HepG2 (cell line): ENCODE results near the gene CHMP1B. TPM values are rescaled to one million over a fixed set of nuclear protein-coding genes. Genes with fewer than 3 reads are reported as not detected.
A peak's percentile ranks its signal among the peaks of the same experiment; 100 is the strongest.

Experiments
- ATAC-seq: fragments of 200-7000 bp; cut with Tn5 transposase; 3 replicates; pipeline ENCODE4 v1.9.1; 2020; ENCODE audit warnings: mild to moderate bottlenecking, moderate library complexity
- BruUV-seq: library from RNA; stranded (reverse); fragments of 400-500 nt; replicated peaks from 2 replicates; lab custom pipeline; 2021; lab: Mats Ljungman, UMichigan
- CTCF ChIA-PET: fragments of 300-600 bp; formaldehyde crosslinking; extraction: SDS; loops from one replicate; lab custom pipeline; 2021; ENCODE audit warnings: low total read pairs, inconsistent platforms, low intra/inter-chr PET ratio; lab: Yijun Ruan, JAX
- POLR2A ChIA-PET: fragments of 350-600 bp; sonication (Branson Sonifier 250); formaldehyde crosslinking; loops from one replicate; lab custom pipeline; 2020; ENCODE audit warnings: antibody characterized with exemption, inconsistent platforms; lab: Yijun Ruan, JAX
- DNase-seq: peaks from one replicate; pipeline ENCODE4 v3.0.0-alpha.2; 2015; ENCODE audit warnings: low spot score
- FAIRE-seq: peaks from 3 replicates; lab custom pipeline; 2011; peaks lifted over from hg19 to GRCh38; lab: Jason Lieb, UNC
- H2AFZ ChIP-seq: one replicate; pipeline ENCODE4 v1.6.1; 2011; ENCODE audit warnings: low read length, inconsistent platforms
- H3K27ac ChIP-seq: fragments of 300-600 bp; 3 replicates; pipeline ENCODE4 v1.8.0; 2011; ENCODE audit warnings: mixed run types, mild to moderate bottlenecking, mixed read lengths, low read length, inconsistent platforms; ENCODE audit not compliant: insufficient read depth; ENCODE audit errors: extremely low read length
- H3K27me3 ChIP-seq, 2 experiments: fragments of 200-600 bp in 1 of 2; 2 replicates in 1 of 2; 3 replicates in 1 of 2; pipeline versions ENCODE4 v1.6.0 to v1.8.0; 2011; ENCODE audit warnings: low read length in 2 of 2, mild to moderate bottlenecking in 2 of 2, moderate library complexity in 2 of 2, inconsistent platforms in 1 of 2; ENCODE audit not compliant: insufficient read depth in 2 of 2, control insufficient read depth in 1 of 2
- H3K36me3 ChIP-seq, 2 experiments: fragments of 200-600 bp in 1 of 2; replicated peaks in 1 of 2; 2 replicates in 1 of 2; 3 replicates in 1 of 2; pipeline versions ENCODE4 v1.5.1 to v1.8.0; 2011; ENCODE audit warnings: low read length in 2 of 2, inconsistent platforms in 1 of 2; ENCODE audit not compliant: insufficient read depth in 2 of 2, control insufficient read depth in 1 of 2
- H3K4me1 ChIP-seq: 2 replicates; pipeline ENCODE4 v1.5.1; 2012; ENCODE audit warnings: low read length, inconsistent platforms; ENCODE audit not compliant: insufficient read depth
- H3K4me2 ChIP-seq: 2 replicates; pipeline ENCODE4 v1.6.0; 2011; ENCODE audit warnings: low read depth, low read length, inconsistent platforms
- H3K4me3 ChIP-seq, 3 experiments: fragments of 200-600 bp in 1 of 3; sonication (generic), shearing (Covaris generic) in 1 of 3; replicated peaks in 1 of 3; 2 replicates each; pipeline ENCODE4 v1.5.1; 2011 to 2016; ENCODE audit warnings: low read length in 3 of 3, inconsistent platforms in 2 of 3, low read depth in 2 of 3, mild to moderate bottlenecking in 2 of 3, control low read depth in 1 of 3, mixed read lengths in 1 of 3; ENCODE audit not compliant: insufficient read depth in 1 of 3
- H3K79me2 ChIP-seq: one replicate; pipeline ENCODE4 v1.6.1; 2011; ENCODE audit warnings: low read length, inconsistent platforms; ENCODE audit not compliant: insufficient read depth
- H3K9ac ChIP-seq: 2 replicates; pipeline ENCODE4 v1.6.0; 2011; ENCODE audit warnings: mild to moderate bottlenecking, low read depth, low read length, inconsistent platforms; ENCODE audit not compliant: insufficient read depth
- H3K9me3 ChIP-seq: 2 replicates; pipeline ENCODE4 v1.5.1; 2012; ENCODE audit warnings: mild to moderate bottlenecking, low read length
- H4K20me1 ChIP-seq: 2 replicates; pipeline ENCODE4 v1.6.0; 2011; ENCODE audit warnings: inconsistent platforms, mild to moderate bottlenecking, low read length, moderate library complexity; ENCODE audit not compliant: insufficient read depth
- E2F1 ChIP-seq: sonication (generic); formaldehyde crosslinking; IDR thresholded peaks from 2 replicates; pipeline ENCODE4 v1.5.0; 2020; ENCODE audit warnings: missing genetic modification reagents
- EP300 ChIP-seq, 3 experiments: sonication (generic) in 1 of 3; formaldehyde crosslinking in 1 of 3; IDR thresholded peaks; 2 replicates each; pipeline versions ENCODE4 v1.5.1 to v1.6.1; 2011 to 2020; ENCODE audit warnings: low read depth in 2 of 3, low read length in 2 of 3, borderline replicate concordance in 1 of 3, improper control_type of control experiment in 1 of 3, mild to moderate bottlenecking in 1 of 3, missing genetic modification reagents in 1 of 3, moderate library complexity in 1 of 3
- JUN ChIP-seq: sonication (generic); formaldehyde crosslinking; IDR thresholded peaks from 2 replicates; pipeline ENCODE4 v1.4.0; 2020; ENCODE audit warnings: mild to moderate bottlenecking, missing genetic modification reagents
- KDM2A ChIP-seq: sonication (generic); formaldehyde crosslinking; IDR thresholded peaks from 2 replicates; pipeline ENCODE4 v1.4.0; 2020; ENCODE audit warnings: low read depth, missing genetic modification reagents, borderline replicate concordance
- NFKBIZ ChIP-seq: IDR thresholded peaks from 2 replicates; pipeline ENCODE4 v1.6.1; 2018; ENCODE audit warnings: missing genetic modification reagents, missing compliant biosample characterization
- NR0B2 ChIP-seq: sonication (generic); formaldehyde crosslinking; IDR thresholded peaks from 2 replicates; pipeline ENCODE4 v1.4.0; 2020; ENCODE audit warnings: mild to moderate bottlenecking, missing genetic modification reagents
- RNF219 ChIP-seq: sonication (generic); formaldehyde crosslinking; IDR thresholded peaks from 2 replicates; pipeline ENCODE4 v1.5.0; 2020; ENCODE audit warnings: mild to moderate bottlenecking, missing genetic modification reagents
- SP5 ChIP-seq: IDR thresholded peaks from 2 replicates; pipeline ENCODE4 v1.6.1; 2016; ENCODE audit warnings: low read depth, borderline replicate concordance
- THYN1 ChIP-seq: sonication (generic); formaldehyde crosslinking; IDR thresholded peaks from 2 replicates; pipeline ENCODE4 v1.8.1; 2023; ENCODE audit warnings: low read depth, mild to moderate bottlenecking, moderate library complexity, missing genetic modification reagents, borderline replicate concordance
- ZNF234 ChIP-seq: sonication (generic); formaldehyde crosslinking; conservative IDR thresholded peaks from 2 replicates; pipeline ENCODE4 v1.5.1; 2020; ENCODE audit warnings: mild to moderate bottlenecking, missing genetic modification reagents
- ZNF780A ChIP-seq: sonication (generic); formaldehyde crosslinking; IDR thresholded peaks from 2 replicates; pipeline ENCODE4 v1.8.0; 2022; ENCODE audit warnings: mild to moderate bottlenecking, missing genetic modification reagents, moderate library complexity
- ZNF839 ChIP-seq: sonication (generic); formaldehyde crosslinking; IDR thresholded peaks from 2 replicates; pipeline ENCODE4 v1.4.0; 2020; ENCODE audit warnings: missing genetic modification reagents, mild to moderate bottlenecking, borderline replicate concordance
- WGBS: methylation state at CpG from one replicate; pipeline ENCODE4 v1.1.6; 2017; ENCODE audit warnings: low lambda C conversion rate; 5-methylcytosine and 5-hydroxymethylcytosine counted together
- in situ Hi-C: cut with HindIII; loops from 2 replicates; pipeline ENCODE4 v1.10.0; 2017; ENCODE audit warnings: low pct_unique_long_range_greater_than_20kb; ENCODE audit not compliant: extremely low pct_ligation_motif_present
- intact Hi-C: fragments of 100-400 bp; cut with micrococcal nuclease; formaldehyde crosslinking; loops from one replicate; pipeline ENCODE4 v1.10.0; 2022; ENCODE audit not compliant: unreplicated experiment
- polyA plus RNA-seq, 8 experiments: library from polyadenylated mRNA; depleted of rRNA in 3 of 8; stranded (reverse) in 7 of 8; unstranded in 1 of 8; fragments of >200 nt; fragmentation: Illumina TruSeq in 4 of 8; extraction: Trizol in 4 of 8; gene quantifications; 2 replicates each; pipeline versions ENCODE4 v1.2.1 to v1.2.3, GENCODE V29; 2011 to 2016; ENCODE audit warnings: low read depth in 4 of 8, missing spikeins in 1 of 8, mixed read lengths in 1 of 8; ENCODE audit not compliant: insufficient read depth in 1 of 8
- total RNA-seq, 5 experiments: library from RNA; depleted of rRNA; stranded (reverse); fragments of >200 nt; fragmentation: Illumina TruSeq; extraction: Trizol; gene quantifications; 2 replicates each; pipeline ENCODE4 v1.2.3, GENCODE V29; 2016; ENCODE audit warnings: low read depth in 1 of 5
- TF ChIP-seq, protein P1 (sequence below), 2 experiments: IDR thresholded peaks; 2 replicates each; pipeline ENCODE4 v1.6.1; 2011 to 2012; ENCODE audit warnings: low read length in 2 of 2, borderline replicate concordance in 1 of 2, low read depth in 1 of 2, mild to moderate bottlenecking in 1 of 2, moderate library complexity in 1 of 2
- TF ChIP-seq, protein P2 (sequence below): sonication (generic); formaldehyde crosslinking; IDR thresholded peaks from 2 replicates; pipeline ENCODE4 v1.9.0; 2022; ENCODE audit warnings: missing genetic modification reagents, mild to moderate bottlenecking, borderline replicate concordance

Gene CHMP1B
- total and polyA plus RNA-seq, 2 of the 13 experiments (the other 11 are each of a cell fraction or from before 2014, with no cell fraction given) = 18.8 to 20.2 TPM

DNA sequence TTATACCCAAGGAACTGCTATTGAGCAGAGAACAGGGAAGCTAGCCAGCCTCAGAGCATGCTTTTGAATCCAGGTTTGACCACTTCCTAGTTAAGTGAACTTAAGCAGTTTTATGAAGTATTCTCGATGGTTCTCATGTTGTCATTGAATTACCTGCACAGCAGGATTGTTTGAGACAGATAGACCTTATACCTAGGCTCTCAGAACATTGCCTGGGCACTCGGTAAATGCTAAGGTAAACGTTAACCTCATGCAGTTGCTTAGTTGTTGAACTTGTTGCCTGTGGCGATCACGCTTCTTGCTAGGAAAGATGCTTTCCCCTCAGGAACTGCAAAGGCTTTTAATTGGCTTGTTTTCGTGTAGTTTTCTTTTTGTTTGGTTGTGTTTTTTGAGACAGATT lies 34.0 kb upstream of the CHMP1B start:
- Histone ChIP-seq H3K79me2 (no peaks in the 10 kb centered on the region), H4K20me1 (no peaks in the 10 kb centered on the region), H3K4me1 (no peaks in the 10 kb centered on the region), H3K27me3 (peaks cover 0 to 8% of the 10 kb centered on the region in 2 experiments; a peak in 1 of 5 replicates), H3K9ac (no peak overlapping the region), H3K36me3 (no peaks in the 10 kb centered on the region), H3K27ac (no peak overlapping the region), H3K4me2 (no peak overlapping the region), H2AFZ (peak overlapping the region; percentile 63), H3K4me3 (no peak overlapping the region), H3K9me3 (no peaks in the 10 kb centered on the region)
- DNase-seq (no peak), ATAC-seq (no peak), FAIRE-seq (no peak)
- in situ Hi-C loops = no loop called here
- no TSS peak for BruUV-seq
- CTCF ChIA-PET = no interaction called here
- intact Hi-C loops = no loop called here
- POLR2A ChIA-PET = no interaction called here
- WGBS = 9% methylated on average over 6 of the region's 6 CpGs
- no peak for TF ChIP-seq NFKBIZ (CRISPR knock-in tag)
- TF ChIP-seq RNF219 (CRISPR knock-in tag) = no peak
- TF ChIP-seq ZNF780A (CRISPR knock-in tag) = no peak
- no peak for TF ChIP-seq E2F1 (CRISPR knock-in tag)
- TF ChIP-seq, protein P1, sequence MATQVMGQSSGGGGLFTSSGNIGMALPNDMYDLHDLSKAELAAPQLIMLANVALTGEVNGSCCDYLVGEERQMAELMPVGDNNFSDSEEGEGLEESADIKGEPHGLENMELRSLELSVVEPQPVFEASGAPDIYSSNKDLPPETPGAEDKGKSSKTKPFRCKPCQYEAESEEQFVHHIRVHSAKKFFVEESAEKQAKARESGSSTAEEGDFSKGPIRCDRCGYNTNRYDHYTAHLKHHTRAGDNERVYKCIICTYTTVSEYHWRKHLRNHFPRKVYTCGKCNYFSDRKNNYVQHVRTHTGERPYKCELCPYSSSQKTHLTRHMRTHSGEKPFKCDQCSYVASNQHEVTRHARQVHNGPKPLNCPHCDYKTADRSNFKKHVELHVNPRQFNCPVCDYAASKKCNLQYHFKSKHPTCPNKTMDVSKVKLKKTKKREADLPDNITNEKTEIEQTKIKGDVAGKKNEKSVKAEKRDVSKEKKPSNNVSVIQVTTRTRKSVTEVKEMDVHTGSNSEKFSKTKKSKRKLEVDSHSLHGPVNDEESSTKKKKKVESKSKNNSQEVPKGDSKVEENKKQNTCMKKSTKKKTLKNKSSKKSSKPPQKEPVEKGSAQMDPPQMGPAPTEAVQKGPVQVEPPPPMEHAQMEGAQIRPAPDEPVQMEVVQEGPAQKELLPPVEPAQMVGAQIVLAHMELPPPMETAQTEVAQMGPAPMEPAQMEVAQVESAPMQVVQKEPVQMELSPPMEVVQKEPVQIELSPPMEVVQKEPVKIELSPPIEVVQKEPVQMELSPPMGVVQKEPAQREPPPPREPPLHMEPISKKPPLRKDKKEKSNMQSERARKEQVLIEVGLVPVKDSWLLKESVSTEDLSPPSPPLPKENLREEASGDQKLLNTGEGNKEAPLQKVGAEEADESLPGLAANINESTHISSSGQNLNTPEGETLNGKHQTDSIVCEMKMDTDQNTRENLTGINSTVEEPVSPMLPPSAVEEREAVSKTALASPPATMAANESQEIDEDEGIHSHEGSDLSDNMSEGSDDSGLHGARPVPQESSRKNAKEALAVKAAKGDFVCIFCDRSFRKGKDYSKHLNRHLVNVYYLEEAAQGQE (IDR thresholded peaks at IDR 0.05; ENCODE audit: borderline replicate concordance in 1 of 2, low read depth in 1 of 2, low read length in 2 of 2) = no peak
- TF ChIP-seq ZNF839 (CRISPR knock-in tag) = no peak
- TF ChIP-seq SP5 = no peak
- TF ChIP-seq ZNF234 = no peak
- no peak for TF ChIP-seq EP300 (IDR thresholded peaks at IDR 0.05; ENCODE audit: low read depth in 2 of 2, low read length in 2 of 2)
- TF ChIP-seq EP300 (CRISPR knock-in tag; IDR thresholded peaks at IDR 0.05; ENCODE audit: borderline replicate concordance) = no peak
- TF ChIP-seq, protein P2, sequence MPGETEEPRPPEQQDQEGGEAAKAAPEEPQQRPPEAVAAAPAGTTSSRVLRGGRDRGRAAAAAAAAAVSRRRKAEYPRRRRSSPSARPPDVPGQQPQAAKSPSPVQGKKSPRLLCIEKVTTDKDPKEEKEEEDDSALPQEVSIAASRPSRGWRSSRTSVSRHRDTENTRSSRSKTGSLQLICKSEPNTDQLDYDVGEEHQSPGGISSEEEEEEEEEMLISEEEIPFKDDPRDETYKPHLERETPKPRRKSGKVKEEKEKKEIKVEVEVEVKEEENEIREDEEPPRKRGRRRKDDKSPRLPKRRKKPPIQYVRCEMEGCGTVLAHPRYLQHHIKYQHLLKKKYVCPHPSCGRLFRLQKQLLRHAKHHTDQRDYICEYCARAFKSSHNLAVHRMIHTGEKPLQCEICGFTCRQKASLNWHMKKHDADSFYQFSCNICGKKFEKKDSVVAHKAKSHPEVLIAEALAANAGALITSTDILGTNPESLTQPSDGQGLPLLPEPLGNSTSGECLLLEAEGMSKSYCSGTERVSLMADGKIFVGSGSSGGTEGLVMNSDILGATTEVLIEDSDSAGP (CRISPR knock-in tag) = no peak
- no peak for TF ChIP-seq NR0B2 (CRISPR knock-in tag)
- no peak for TF ChIP-seq KDM2A
- no peak for TF ChIP-seq JUN (CRISPR knock-in tag)
- no peak for TF ChIP-seq THYN1 (CRISPR knock-in tag)
